Measurements from ENCODE around the gene CETP. TPM values are rescaled to one million over a fixed set of nuclear protein-coding genes. Genes with fewer than 3 reads are reported as not detected.

CETP gene
- total and polyA plus RNA-seq, 2 of the 13 experiments (the other 11 are each of a cell fraction or from before 2014, with no cell fraction given): 0.31 to 9.8 TPM

- WGBS (ENCODE audit: low lambda C conversion rate): 75% methylated on average over 11 of the region's 11 CpGs
These were observed 37.9 kb downstream of the CETP start for GRCh38 chr16:56999409-57000270.

More at GRCh38 chr16:56999409-57000270, 37.9 kb downstream of the CETP start:
- TF ChIP-seq ZNF687 (CRISPR knock-in tag; IDR thresholded peaks at IDR 0.05): 0 out of 2 replicates have a peak, but pooled peaks have one; percentile 4
- TF ChIP-seq GRHL1 (CRISPR knock-in tag; conservative IDR thresholded peaks at IDR 0.05): no peak
- no peak for TF ChIP-seq ZNF75D (CRISPR knock-in tag; IDR thresholded peaks at IDR 0.05; ENCODE audit: borderline replicate concordance)
- Histone ChIP-seq H3K4me3 (replicated peaks in 1 of 3; ENCODE audit: insufficient read depth in 1 of 3, low read depth in 2 of 3, low read length in 3 of 3) (no peak overlapping the region), H3K4me1 (ENCODE audit: insufficient read depth, low read length) (peaks cover 14% of the 10 kb centered on the region), H3K36me3 (replicated peaks in 1 of 2; ENCODE audit: control insufficient read depth in 1 of 2, insufficient read depth in 2 of 2, low read length in 2 of 2) (no peaks in the 10 kb centered on the region), H3K9me3 (ENCODE audit: low read length) (no peaks in the 10 kb centered on the region), H4K20me1 (ENCODE audit: insufficient read depth, low read length) (no peaks in the 10 kb centered on the region), H3K27me3 (ENCODE audit: control insufficient read depth in 1 of 2, insufficient read depth in 2 of 2, low read length in 2 of 2) (0 out of 5 replicates have a peak, but pooled peaks cover 0 to under 1% of the 10 kb centered on the region in 2 experiments), H3K4me2 (ENCODE audit: low read depth, low read length) (no peak overlapping the region), H2AFZ (ENCODE audit: low read length) (no peak overlapping the region), H3K27ac (ENCODE audit: extremely low read length, insufficient read depth, low read length) (no peak overlapping the region), H3K79me2 (ENCODE audit: insufficient read depth, low read length) (no peaks in the 10 kb centered on the region), H3K9ac (ENCODE audit: insufficient read depth, low read depth, low read length) (no peak overlapping the region)
- CTCF ChIA-PET (ENCODE audit: low intra/inter-chr PET ratio, low total read pairs): no interaction called here
- in situ Hi-C loops (cut with HindIII; ENCODE audit: extremely low pct_ligation_motif_present, low pct_unique_long_range_greater_than_20kb) (no loop called here), intact Hi-C loops (cut with micrococcal nuclease; ENCODE audit: unreplicated experiment) (no loop called here)
- no TSS peak for BruUV-seq (replicated peaks)
- DNase-seq (ENCODE audit: low spot score): no peak
- no peak for ATAC-seq
- POLR2A ChIA-PET: interaction anchor here (0.8 kb wide), 1 partner anchor 10 kb away, joined by 5 read pairs; the partner anchor contains the start of gene NLRC5
- FAIRE-seq: no peak
